Middle frontal gyrus (tissue), 1 donor: Measurements from ENCODE around the gene CABLES1.

Source experiments
- DNase-seq: peaks from one replicate; pipeline ENCODE4 v3.0.0-alpha.2; 2015; ENCODE audit warnings: low spot score; ENCODE audit errors: extremely low spot score

The CABLES1 gene

GRCh38 chr18:23165271-23166068 is 30.2 kb downstream of the CABLES1 start:
- no peak for DNase-seq

- no peak for DNase-seq
Observed at GRCh38 chr18:23166891-23167541, 31.7 kb downstream of the CABLES1 start.

- DNase-seq, result no peak
Observed at GRCh38 chr18:23169673-23170044, 34.4 kb downstream of the CABLES1 start.

- DNase-seq, result no peak
Observed at GRCh38 chr18:23170137-23170536, 34.9 kb downstream of the CABLES1 start.

- no peak for DNase-seq
Observed at GRCh38 chr18:23171581-23172156, 36.4 kb downstream of the CABLES1 start.

- DNase-seq, result no peak
Observed at GRCh38 chr18:23172591-23173380, 37.5 kb downstream of the CABLES1 start.

GRCh38 chr18:23173912-23174311 is 38.6 kb downstream of the CABLES1 start:
- DNase-seq, result no peak

GRCh38 chr18:23176701-23177432 is 41.6 kb downstream of the CABLES1 start:
- no peak for DNase-seq

- no peak for DNase-seq
Observed at GRCh38 chr18:23177433-23178072, 42.3 kb downstream of the CABLES1 start.

GRCh38 chr18:23178201-23178600 is 42.9 kb downstream of the CABLES1 start:
- DNase-seq, result no peak

- no peak for DNase-seq
Observed at GRCh38 chr18:23178661-23179081, 43.4 kb downstream of the CABLES1 start.

- DNase-seq, result no peak
Observed at GRCh38 chr18:23179416-23179815, 44.1 kb downstream of the CABLES1 start.

GRCh38 chr18:23181547-23181946 is 46.3 kb downstream of the CABLES1 start:
- no peak for DNase-seq

- DNase-seq, result no peak
Observed at GRCh38 chr18:23182606-23183005, 47.3 kb downstream of the CABLES1 start.

- DNase-seq, result no peak
Observed at GRCh38 chr18:23183411-23184150, 48.3 kb downstream of the CABLES1 start.

- DNase-seq, result no peak
Observed at GRCh38 chr18:23186781-23187180, 51.5 kb downstream of the CABLES1 start.

- no peak for DNase-seq
Observed at GRCh38 chr18:23188068-23188760, 52.9 kb downstream of the CABLES1 start.

- no peak for DNase-seq
Observed at GRCh38 chr18:23189099-23189498, 53.8 kb downstream of the CABLES1 start.
